GM19351 (cell line): ENCODE data around the gene OR10Z1.

Experiments used
- ATAC-seq: cut with Tn5 transposase; IDR thresholded peaks from one replicate; pipeline ENCODE4 v1.9.1; 2021; ENCODE audit warnings: mild to moderate bottlenecking, moderate library complexity; ENCODE audit not compliant: unreplicated experiment

Gene OR10Z1, protein sequence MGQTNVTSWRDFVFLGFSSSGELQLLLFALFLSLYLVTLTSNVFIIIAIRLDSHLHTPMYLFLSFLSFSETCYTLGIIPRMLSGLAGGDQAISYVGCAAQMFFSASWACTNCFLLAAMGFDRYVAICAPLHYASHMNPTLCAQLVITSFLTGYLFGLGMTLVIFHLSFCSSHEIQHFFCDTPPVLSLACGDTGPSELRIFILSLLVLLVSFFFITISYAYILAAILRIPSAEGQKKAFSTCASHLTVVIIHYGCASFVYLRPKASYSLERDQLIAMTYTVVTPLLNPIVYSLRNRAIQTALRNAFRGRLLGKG

GRCh38 chr1:158604968-158605367 lies at the start of gene OR10Z1:
Gene OR10Z1, plus strand, starts transcription at chr1:158605268. Its CDS starts 1,171 bp downstream, at chr1:158606439.
- ATAC-seq, result no peak

DNA sequence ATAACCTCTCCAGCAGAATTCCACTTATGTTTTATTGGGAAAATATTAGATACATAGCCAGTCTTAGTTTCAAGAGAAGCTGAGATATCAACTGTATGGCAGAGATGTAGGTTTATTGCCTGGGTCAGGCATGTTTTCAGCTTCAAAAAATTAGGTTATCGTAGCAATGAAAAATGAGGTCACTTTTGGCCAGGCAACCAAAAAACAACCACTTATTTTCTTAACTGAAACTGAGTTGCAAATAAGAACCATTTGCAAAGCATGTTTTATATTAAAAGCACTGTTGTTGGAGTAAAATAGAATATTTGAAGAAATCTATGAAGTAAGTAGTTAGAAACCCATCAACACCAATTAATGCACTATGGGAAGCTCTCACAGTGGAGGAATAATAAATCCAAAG lies 45.4 kb upstream of the OR10Z1 start:
- ATAC-seq, result no peak

DNA sequence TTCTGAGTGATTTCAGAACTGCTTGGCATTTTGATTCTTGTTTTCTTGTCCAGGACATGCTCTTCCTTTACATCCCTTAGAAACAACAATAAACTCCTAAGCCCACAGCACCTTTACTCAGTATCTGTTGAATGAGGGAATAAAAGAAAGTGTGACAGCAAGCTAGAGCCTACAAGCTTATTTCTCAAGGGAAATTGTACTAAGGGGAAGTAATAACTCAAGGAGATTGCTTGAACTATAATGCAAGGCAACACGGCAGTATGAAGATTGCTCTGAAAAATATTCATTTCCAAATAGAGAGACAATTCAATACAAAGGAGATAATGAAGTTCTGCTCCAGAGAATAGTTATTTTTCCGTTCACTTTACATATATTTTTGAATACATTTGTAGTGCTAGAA lies 41.2 kb upstream of the OR10Z1 start:
- no peak for ATAC-seq

DNA sequence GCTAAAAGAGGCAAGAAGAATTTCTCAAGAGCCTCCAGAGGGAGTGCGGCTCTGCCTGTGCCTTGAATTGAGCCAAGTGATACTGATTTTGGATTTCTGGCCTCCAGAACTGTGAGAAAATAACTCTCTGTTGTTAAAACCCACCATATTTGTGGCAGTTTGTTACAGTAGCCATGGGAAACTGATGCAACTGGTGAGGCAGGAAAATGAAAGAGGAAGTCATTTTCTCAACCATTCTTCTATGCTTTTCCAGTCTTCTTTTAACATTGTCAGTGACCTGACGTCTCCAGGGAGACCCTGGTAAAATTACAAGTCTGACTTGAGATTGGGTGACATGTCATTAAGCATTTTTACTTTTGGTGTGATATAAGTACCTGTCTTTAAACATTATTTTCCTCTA lies 40.5 kb upstream of the OR10Z1 start:
- no peak for ATAC-seq

- no peak for ATAC-seq
Observed at GRCh38 chr1:158570480-158570879, 34.6 kb upstream of the OR10Z1 start, which contains the start of gene OR6P1. Gene OR6P1, minus strand, starts transcription at chr1:158570580. Its CDS starts 6,976 bp downstream, at chr1:158563604.

DNA sequence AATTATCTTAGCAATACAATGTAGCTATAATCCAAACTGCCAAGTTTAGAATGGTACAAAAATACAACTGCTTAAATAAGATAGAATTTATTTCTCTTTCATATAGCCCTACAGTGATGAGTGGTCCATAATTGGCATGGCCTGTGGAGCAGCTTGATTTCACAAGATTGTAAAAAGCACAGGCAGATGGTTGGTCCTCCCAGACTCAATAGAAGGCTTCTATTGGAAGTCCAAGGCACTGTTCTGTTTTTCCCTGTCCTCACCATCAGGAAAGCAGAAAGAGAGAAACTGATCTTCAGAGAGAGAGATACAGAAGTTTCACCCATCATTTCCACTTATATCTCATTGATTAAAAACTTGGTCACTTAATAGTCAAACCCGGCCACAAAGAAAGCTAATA lies 32.8 kb upstream of the OR10Z1 start:
- no peak for ATAC-seq

- no peak for ATAC-seq
Observed at GRCh38 chr1:158577561-158577960, 27.5 kb upstream of the OR10Z1 start.

DNA sequence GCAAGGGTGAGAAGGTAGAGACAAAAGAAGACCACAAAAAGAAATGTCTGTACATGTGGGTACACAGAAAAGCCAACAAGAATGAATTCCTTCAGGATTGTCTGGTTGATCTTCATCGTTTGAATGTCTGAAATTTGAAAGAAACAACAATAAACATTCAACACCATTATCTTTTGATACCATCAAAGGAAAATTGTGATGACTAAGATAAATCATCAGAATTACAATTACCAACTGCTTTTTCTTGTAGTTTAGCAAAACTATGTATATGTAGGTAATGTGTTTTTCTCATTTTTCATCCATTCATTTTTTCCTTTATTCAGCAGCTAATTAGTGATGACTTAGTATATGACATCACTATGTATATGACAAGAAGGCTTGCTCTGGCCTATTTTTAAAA lies 25.3 kb upstream of the OR10Z1 start, which contains the start of gene OR10X1:
OR10X1 (minus strand) TSS at position 167 of the 400 bp plus-strand sequence; CDS start at position 167, 0 bp downstream.
- no peak for ATAC-seq

DNA sequence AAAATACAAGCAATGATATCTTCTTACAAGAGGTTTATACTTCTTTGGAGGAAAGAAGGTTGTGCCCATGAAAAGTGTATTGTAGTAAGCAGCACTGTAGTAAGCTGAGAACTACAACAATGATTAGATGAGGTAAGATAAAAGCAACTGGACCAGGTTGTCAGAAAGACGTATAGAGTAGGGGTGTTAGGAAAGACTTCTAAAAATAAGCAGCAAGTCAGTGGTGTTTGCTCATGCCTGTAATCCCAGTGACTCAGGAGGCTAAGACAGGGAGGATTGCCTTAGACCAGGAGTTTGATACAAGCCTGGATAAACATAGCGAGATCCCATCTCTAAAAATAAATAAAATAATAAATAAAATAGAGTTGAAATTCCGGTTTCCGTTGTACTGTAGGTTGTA lies 21.1 kb upstream of the OR10Z1 start:
- ATAC-seq, result no peak

DNA sequence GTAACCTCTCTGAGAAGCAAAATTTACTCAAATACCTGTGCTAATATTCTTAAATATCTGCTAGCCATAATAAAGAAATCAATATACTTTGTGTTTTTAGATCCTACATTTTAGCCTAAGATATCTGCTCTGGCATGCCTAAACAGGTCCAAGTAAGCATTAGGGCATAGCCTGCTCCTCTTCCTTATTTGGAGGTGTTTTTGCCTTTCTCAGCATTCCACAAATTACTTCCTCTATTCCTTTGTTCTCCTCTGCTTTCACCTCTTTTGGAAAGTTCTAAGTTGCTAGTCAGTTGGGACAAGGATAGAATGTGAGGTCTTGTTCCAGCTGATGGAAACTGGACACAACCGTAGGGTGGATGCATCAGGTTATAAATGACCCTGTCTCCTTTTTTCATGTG lies 18.1 kb upstream of the OR10Z1 start:
- ATAC-seq, result no peak

- no peak for ATAC-seq
Observed at GRCh38 chr1:158600735-158601134, 4.3 kb upstream of the OR10Z1 start.

DNA sequence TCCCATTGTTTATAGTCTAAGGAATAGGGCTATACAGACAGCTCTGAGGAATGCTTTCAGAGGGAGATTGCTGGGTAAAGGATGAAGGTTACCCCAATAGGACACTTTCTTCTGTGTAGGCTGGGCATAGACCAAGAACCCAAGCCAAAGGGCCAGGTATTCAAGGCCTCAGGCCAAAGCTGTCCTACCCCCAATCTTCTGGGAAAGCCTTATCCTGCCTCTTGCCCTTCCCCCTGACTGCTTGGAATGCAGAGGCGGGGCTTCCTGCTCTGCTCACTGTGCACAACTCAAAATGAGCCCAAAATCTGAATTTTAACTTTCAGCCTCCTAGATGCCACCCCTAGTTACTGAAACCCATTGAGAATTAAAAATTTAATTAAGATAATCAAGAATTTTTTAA lies 2.2 kb downstream of the OR10Z1 start:
- no peak for ATAC-seq

DNA sequence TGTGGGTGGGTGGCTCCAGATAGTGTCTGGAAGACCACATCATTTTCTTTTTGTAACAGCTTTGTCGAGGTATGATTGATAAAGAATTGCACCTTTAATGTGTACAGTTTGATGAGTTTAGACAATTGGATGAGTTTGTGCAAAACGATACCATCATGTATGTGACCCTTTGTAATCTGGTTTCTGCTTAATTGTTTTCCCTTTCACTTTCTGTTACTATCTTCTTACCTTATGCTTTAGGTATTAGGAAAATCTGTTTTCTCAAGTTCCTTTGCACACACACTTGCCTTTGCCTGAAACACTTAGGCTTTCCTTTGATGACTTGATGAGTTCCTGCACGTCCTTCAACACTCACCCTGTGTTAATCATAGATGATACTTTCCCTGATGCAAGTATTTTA lies 6.8 kb downstream of the OR10Z1 start:
- ATAC-seq, result no peak

DNA sequence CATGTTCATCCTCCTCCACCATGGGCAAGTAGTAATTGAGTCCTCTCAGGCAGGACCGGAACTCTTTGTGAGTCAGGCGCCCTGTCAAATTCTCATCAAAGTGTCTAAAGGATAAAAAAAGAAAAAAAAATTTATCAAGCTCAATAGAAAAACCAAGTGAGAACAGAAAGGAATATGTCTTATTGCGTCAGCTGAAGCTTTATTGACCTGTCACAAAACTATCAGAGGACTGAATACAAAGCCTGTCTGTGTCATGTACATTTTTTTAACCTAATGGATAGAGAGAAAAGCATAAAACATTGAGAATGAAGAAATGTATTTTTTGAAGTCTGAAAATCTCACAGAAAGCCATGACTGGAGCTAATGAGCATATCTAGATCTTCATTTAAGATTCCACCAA lies 8.7 kb downstream of the OR10Z1 start:
- no peak for ATAC-seq

DNA sequence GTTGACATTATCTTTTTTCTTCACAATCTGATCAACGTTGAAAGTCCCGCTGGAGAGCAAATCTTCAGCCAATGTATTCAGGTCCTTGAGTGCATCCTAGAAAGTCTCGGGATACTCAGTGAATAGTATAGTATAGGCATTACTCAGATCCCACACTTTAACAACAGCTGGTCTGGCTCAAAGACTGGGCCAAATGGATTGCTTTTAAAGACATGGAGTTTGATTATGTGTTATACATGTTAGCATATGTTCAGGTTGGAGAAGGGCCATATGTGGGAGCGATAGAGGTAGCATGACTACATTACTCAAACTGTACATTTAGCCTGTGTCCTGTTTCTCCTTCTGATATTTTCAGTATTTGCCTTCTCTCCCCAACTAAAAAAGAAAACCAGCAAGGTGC lies 33.1 kb downstream of the OR10Z1 start:
- no peak for ATAC-seq

GRCh38 chr1:158638904-158639303 lies 33.8 kb downstream of the OR10Z1 start:
- ATAC-seq, result no peak

- no peak for ATAC-seq
Observed at GRCh38 chr1:158644449-158644848, 39.4 kb downstream of the OR10Z1 start.

DNA sequence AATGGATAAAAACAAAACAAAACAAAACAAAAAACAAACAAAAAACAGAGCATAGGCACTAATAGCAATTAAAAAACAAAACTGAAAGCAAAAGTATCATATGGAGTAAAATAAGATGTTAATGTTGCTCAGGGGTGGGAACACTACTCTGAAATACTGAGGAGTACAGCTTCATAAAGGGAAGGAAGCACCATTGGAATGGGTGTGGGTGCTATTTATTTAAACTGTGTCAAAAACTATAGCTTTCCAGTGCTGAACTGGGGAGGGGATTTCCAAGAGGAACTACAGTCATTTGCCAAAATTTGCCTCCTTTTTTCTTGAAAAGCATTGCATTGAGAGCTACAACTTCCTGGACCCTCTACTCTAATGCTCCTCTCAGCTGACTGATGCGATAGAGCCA lies 41.4 kb downstream of the OR10Z1 start:
- ATAC-seq, result no peak

GRCh38 chr1:158649052-158649451 lies 44.0 kb downstream of the OR10Z1 start:
- ATAC-seq, result no peak

- ATAC-seq, result no peak
Observed at GRCh38 chr1:158652721-158653334, 47.8 kb downstream of the OR10Z1 start.

DNA sequence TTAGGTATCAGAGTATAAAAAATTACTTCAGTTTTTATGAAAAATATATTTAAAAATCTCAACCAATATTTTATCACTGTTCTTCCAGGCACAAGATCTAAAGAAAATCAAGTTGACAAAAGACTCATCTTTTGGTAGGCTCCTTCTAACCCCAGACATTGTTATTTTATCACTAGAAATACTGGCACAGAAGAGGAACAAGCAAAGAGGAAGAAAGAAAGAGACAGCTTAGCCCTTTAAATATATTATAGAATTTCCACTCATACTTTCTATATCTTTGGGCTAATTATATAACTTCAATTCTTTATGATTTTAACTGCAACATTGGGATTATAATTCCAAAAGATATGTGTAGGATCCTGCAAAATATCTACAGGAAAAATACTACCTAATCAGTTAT lies 49.0 kb downstream of the OR10Z1 start:
- ATAC-seq, result no peak

DNA sequence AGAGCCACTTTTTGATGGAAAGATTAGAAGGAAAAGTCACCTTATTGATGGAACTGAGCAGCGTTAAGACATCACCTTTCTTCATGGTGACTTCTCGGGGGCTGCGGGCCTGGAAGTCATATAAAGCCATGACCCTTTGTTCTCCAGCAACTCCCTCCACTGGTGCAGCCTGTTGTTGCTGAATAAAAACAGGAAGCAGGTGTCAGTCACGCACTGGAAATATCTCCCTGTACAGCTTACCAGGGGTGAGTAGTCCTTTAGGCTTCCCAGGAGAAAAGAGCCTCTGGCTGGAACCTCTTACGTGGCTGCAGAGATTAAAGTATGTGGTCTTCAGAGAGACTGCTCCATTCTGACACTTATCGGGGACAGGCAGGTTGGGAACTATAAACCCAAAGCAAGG lies 49.5 kb downstream of the OR10Z1 start:
- ATAC-seq, result no peak
